Transverse colon (tissue), 3 donors: ENCODE results near the gene SPAG17.

ENCODE experiments used
- CTCF ChIP-seq, 5 experiments: fragments of 200-600 bp in 3 of 5; fragments of 450-650 bp in 2 of 5; sonication (generic) in 3 of 5; IDR thresholded peaks; 1 replicate in 2 of 5; 2 replicates in 3 of 5; pipeline ENCODE4 v1.5.1; 2016 to 2017; ENCODE audit warnings: antibody characterized with exemption in 5 of 5, inconsistent platforms in 3 of 5, mild to moderate bottlenecking in 2 of 5, moderate library complexity in 1 of 5
- EP300 ChIP-seq: sonication (generic); formaldehyde crosslinking; IDR thresholded peaks from one replicate; pipeline ENCODE4 v1.6.1; 2017; ENCODE audit warnings: antibody characterized with exemption, low read depth
- POLR2A ChIP-seq: fragments of 450-650 bp; IDR thresholded peaks from one replicate; pipeline ENCODE4 v1.6.1; 2016; ENCODE audit warnings: antibody characterized with exemption, mild to moderate bottlenecking, moderate library complexity

DNA sequence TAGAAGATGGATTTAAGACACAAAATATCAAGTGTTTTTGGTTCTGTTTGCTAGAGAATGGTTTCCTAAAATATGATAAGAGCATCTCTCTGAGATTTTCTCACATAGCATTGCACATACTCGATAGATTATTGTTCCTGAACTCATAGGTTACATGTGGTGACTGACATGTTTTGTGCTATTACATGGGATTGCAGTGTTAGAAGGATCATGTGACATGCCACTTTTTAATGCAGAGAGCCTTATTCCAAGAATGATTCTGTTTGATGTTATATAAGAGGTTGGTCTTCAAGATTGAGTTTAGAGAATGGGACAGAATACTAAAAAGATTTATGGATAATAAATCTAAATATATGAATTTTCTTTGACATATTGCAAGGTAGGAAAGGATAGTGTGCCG, 34.4 kb upstream of the SPAG17 start:
- TF ChIP-seq CTCF (IDR thresholded peaks at IDR 0.05) (no peak), POLR2A (no peak), EP300 (no peak)
